Thyroid gland (tissue), 4 donors: ENCODE measurements around the gene CACHD1.

Experiments used
- POLR2A ChIP-seq, 2 donors: fragments of 450-650 bp; IDR thresholded peaks; one replicate each; pipeline ENCODE4 v1.6.1; 2017; ENCODE audit warnings: antibody characterized with exemption in 2 of 2, mild to moderate bottlenecking in 2 of 2, moderate library complexity in 1 of 2
- TF ChIP-seq, protein P1 (sequence below), 6 experiments: fragments of 200-600 bp in 3 of 6; fragments of 450-650 bp in 3 of 6; sonication (generic) in 3 of 6; IDR thresholded peaks; one replicate each; pipeline ENCODE4 v1.5.1; 2016 to 2019; ENCODE audit warnings: antibody characterized with exemption in 6 of 6, mild to moderate bottlenecking in 2 of 6, inconsistent platforms in 1 of 6, moderate library complexity in 1 of 6

DNA sequence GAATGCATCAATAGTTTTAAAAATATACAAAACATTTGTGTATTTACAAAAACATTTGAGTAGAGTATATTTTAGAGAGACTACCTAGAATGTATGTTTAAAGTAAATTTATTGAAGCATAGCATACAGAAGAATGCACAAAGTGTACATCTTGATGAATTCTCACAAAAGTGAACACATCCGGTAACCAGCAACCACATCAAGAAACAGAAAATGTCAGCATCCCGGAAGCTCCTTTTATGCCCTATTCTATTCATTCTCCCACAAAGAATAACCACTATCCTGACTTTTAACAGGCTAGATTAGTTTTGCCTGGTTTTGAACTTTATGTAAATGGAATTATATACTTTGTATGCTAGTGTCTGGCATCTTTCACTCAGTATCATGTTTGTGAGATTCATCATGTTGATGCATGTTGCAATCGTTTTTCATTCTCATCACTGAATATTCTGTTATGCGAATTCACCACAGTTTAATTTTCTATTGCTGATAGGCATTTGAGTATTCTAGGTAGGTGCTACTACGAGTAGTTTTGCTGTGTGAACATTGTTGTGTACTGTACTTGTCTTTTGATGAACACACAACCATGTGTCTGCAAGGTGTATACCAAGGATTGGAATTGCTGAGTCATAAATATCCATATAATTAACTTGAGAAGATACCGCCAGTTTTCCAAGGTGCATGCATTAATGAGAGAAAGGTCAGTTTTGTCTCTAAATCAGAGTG, 75.4 kb downstream of the CACHD1 start:
- TF ChIP-seq, protein P1, sequence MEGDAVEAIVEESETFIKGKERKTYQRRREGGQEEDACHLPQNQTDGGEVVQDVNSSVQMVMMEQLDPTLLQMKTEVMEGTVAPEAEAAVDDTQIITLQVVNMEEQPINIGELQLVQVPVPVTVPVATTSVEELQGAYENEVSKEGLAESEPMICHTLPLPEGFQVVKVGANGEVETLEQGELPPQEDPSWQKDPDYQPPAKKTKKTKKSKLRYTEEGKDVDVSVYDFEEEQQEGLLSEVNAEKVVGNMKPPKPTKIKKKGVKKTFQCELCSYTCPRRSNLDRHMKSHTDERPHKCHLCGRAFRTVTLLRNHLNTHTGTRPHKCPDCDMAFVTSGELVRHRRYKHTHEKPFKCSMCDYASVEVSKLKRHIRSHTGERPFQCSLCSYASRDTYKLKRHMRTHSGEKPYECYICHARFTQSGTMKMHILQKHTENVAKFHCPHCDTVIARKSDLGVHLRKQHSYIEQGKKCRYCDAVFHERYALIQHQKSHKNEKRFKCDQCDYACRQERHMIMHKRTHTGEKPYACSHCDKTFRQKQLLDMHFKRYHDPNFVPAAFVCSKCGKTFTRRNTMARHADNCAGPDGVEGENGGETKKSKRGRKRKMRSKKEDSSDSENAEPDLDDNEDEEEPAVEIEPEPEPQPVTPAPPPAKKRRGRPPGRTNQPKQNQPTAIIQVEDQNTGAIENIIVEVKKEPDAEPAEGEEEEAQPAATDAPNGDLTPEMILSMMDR (IDR thresholded peaks at IDR 0.05) = no peak
- no peak for TF ChIP-seq POLR2A (IDR thresholded peaks at IDR 0.05)
